ENCODE results near the gene SLC27A5. TPM values are rescaled to one million over a fixed set of nuclear protein-coding genes. Genes with fewer than 3 reads are reported as not detected.

The SLC27A5 gene
- total and polyA plus RNA-seq, 9 of the 15 experiments (the other 6 are each of a cell fraction or from before 2014, with no cell fraction given): 42.2 to 318 (median 64.7) TPM

DNA sequence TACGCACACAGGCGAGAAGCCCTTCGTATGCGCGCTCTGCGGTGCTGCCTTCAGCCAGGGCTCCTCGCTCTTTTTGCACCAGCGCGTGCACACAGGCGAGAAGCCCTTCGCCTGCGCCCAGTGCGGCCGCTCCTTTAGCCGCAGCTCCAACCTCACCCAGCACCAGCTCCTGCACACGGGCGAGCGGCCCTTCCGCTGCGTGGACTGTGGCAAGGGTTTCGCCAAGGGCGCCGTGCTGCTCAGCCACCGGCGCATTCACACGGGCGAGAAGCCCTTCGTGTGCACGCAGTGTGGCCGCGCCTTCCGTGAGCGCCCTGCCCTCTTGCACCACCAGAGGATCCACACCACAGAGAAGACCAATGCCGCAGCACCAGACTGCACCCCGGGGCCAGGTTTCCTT, 55.7 kb downstream of the SLC27A5 start:
- Histone ChIP-seq H3K27ac (ENCODE audit: extremely low read depth, low read depth, low read length) (no peak overlapping the region), H3K79me2 (ENCODE audit: control insufficient read depth, insufficient read depth, low read length) (peaks cover 8% of the 10 kb centered on the region; the same call in 2 of the 3 replicates), H3K36me3 (ENCODE audit: control insufficient read depth, insufficient read depth, low read length) (peaks cover 32% of the 10 kb centered on the region; the same call in 2 of the 3 replicates), H3K9ac (ENCODE audit: insufficient read depth in 1 of 2, low read depth in 2 of 2, low read length in 2 of 2) (no peak overlapping the region), H3K9me3 (replicated peaks; ENCODE audit: control insufficient read depth, insufficient read depth, low read depth, low read length) (no peaks in the 10 kb centered on the region), H3K4me2 (ENCODE audit: insufficient read depth, low read length) (no peak overlapping the region), H3K27me3 (ENCODE audit: control insufficient read depth in 2 of 2, insufficient read depth in 2 of 2, low read length in 2 of 2) (no peaks in the 10 kb centered on the region), H2AFZ (ENCODE audit: low read depth, low read length) (no peak overlapping the region), H3K4me1 (replicated peaks in 1 of 2; ENCODE audit: control insufficient read depth in 2 of 2, insufficient read depth in 2 of 2, low read length in 2 of 2) (peaks cover 0 to 14% of the 10 kb centered on the region in 2 experiments; a peak in 2 of 5 replicates), H3K4me3 (no peak overlapping the region), H4K20me1 (replicated peaks; ENCODE audit: control insufficient read depth, insufficient read depth, low read length) (no peaks in the 10 kb centered on the region), H3K9me1 (ENCODE audit: control insufficient read depth, insufficient read depth, low read length) (no peaks in the 10 kb centered on the region)
- no peak for TF ChIP-seq HLTF (IDR thresholded peaks at IDR 0.05)
- peak; percentile 63; the same call in 1 of the 2 replicates for TF ChIP-seq ZKSCAN1 (IDR thresholded peaks at IDR 0.05; ENCODE audit: low read depth, low read length)
- CTCF ChIA-PET (ENCODE audit: low intra/inter-chr PET ratio): no interaction called here
- ATAC-seq (no peak), FAIRE-seq (no peak), DNase-seq (ENCODE audit: extremely low read depth in 1 of 4, low spot score in 3 of 4) (no peak)
- in situ Hi-C loops (cut with MboI) (no loop called here), intact Hi-C loops (cut with micrococcal nuclease) (no loop called here)
- WGBS (ENCODE audit: insufficient coverage, low coverage, missing lambda C conversion rate): over 99% methylated on average over 20 of the region's 35 CpGs
- POLR2A ChIA-PET: no interaction called here
- no TSS peak for BruUV-seq (replicated peaks)

DNA sequence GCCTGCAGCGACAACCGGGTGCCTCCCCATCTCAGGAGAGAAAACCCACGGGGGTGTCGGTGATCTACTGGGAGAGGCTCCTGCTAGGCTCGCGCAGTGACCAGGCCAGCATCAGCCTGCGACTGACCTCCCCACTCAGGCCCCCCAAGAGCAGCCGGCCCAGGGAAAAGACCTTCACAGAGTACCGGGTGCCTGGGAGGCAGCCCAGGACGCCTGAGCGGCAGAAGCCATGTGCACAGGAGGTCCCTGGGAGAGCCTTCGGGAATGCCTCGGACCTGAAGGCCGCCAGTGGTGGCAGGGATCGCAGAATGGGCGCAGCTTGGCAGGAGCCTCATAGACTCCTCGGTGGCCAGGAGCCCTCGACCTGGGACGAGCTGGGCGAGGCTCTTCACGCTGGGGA, 56.5 kb downstream of the SLC27A5 start:
- in situ Hi-C loops (cut with MboI): no loop called here
- WGBS (ENCODE audit: insufficient coverage, low coverage, missing lambda C conversion rate): 94% methylated on average over 15 of the region's 21 CpGs

More for the DNA sequence above, 56.5 kb downstream of the SLC27A5 start:
- intact Hi-C loops (cut with micrococcal nuclease): no loop called here
- H2AFZ ChIP-seq (ENCODE audit: low read depth, low read length): no peak overlapping the region
- no peak overlapping the region for H3K9ac ChIP-seq (ENCODE audit: insufficient read depth in 1 of 2, low read depth in 2 of 2, low read length in 2 of 2)
- H3K4me1 ChIP-seq (replicated peaks in 1 of 2; ENCODE audit: control insufficient read depth in 2 of 2, insufficient read depth in 2 of 2, low read length in 2 of 2): peaks cover 4 to 15% of the 10 kb centered on the region in 2 experiments; a peak in 4 of 5 replicates
- no TSS peak for BruUV-seq (replicated peaks)
- no peak for DNase-seq (ENCODE audit: extremely low read depth in 1 of 4, low spot score in 3 of 4)
- TF ChIP-seq ZFP1 (CRISPR knock-in tag; IDR thresholded peaks at IDR 0.05) (no peak), RHOXF2B (CRISPR knock-in tag; conservative IDR thresholded peaks at IDR 0.05) (no peak)
- H3K79me2 ChIP-seq (ENCODE audit: control insufficient read depth, insufficient read depth, low read length): peaks cover 8% of the 10 kb centered on the region; the same call in 2 of the 3 replicates
- no peaks in the 10 kb centered on the region for H4K20me1 ChIP-seq (replicated peaks; ENCODE audit: control insufficient read depth, insufficient read depth, low read length)
- H3K9me1 ChIP-seq (ENCODE audit: control insufficient read depth, insufficient read depth, low read length): no peaks in the 10 kb centered on the region
- peaks cover 32% of the 10 kb centered on the region; the same call in 1 of the 3 replicates for H3K36me3 ChIP-seq (ENCODE audit: control insufficient read depth, insufficient read depth, low read length)
- no peak for ATAC-seq
- FAIRE-seq: no peak
- CTCF ChIA-PET (ENCODE audit: low intra/inter-chr PET ratio): no interaction called here
- H3K4me2 ChIP-seq (ENCODE audit: insufficient read depth, low read length): no peak overlapping the region
- no peak overlapping the region for H3K4me3 ChIP-seq
- POLR2A ChIA-PET: no interaction called here
- no peaks in the 10 kb centered on the region for H3K27me3 ChIP-seq (ENCODE audit: control insufficient read depth in 2 of 2, insufficient read depth in 2 of 2, low read length in 2 of 2)
- no peak overlapping the region for H3K27ac ChIP-seq (ENCODE audit: extremely low read depth, low read depth, low read length)
- H3K9me3 ChIP-seq (replicated peaks; ENCODE audit: control insufficient read depth, insufficient read depth, low read depth, low read length): peaks cover 4% of the 10 kb centered on the region; the same call in 1 of the 2 replicates

All from K562 (cell line).